Nephron (organoid): ENCODE measurements around the gene MPPED1.

Experiments used
- H3K27ac Mint-ChIP-seq, 3 experiments: 2 replicates each; pipeline ENCODE4 v1.8.0; 2020; ENCODE audit warnings: mixed read lengths in 3 of 3, mild to moderate bottlenecking in 2 of 3, moderate library complexity in 1 of 3
- H3K27me3 Mint-ChIP-seq: 2 replicates; pipeline ENCODE4 v1.8.0; 2021; ENCODE audit warnings: low read depth, mild to moderate bottlenecking, moderate library complexity, mixed read lengths
- H3K36me3 Mint-ChIP-seq: 2 replicates; pipeline ENCODE4 v1.8.0; 2020; ENCODE audit warnings: low read depth, mixed read lengths
- H3K4me1 Mint-ChIP-seq: 2 replicates; pipeline ENCODE4 v1.8.0; 2020; ENCODE audit warnings: mixed read lengths
- H3K4me3 Mint-ChIP-seq, 3 experiments: 2 replicates each; pipeline ENCODE4 v1.8.0; 2020; ENCODE audit warnings: mild to moderate bottlenecking in 3 of 3, mixed read lengths in 3 of 3, moderate library complexity in 2 of 3
- H3K9me3 Mint-ChIP-seq: 2 replicates; pipeline ENCODE4 v1.8.0; 2020; ENCODE audit warnings: mixed read lengths
- CTCF ChIP-seq, 3 experiments: fragments of 200-600 bp; sonication (generic); IDR thresholded peaks; one replicate each; pipeline ENCODE4 v1.5.0; 2021; ENCODE audit warnings: antibody characterized with exemption in 3 of 3; ENCODE audit not compliant: unreplicated experiment in 3 of 3

Gene MPPED1

GRCh38 chr22:43541022-43541421 is 129.2 kb downstream of the MPPED1 start:
- Mint-ChIP-seq H3K36me3 (peaks cover 15% of the 10 kb centered on the region), H3K4me3 (no peak overlapping the region), H3K27me3 (peaks cover 6% of the 10 kb centered on the region), H3K9me3 (no peaks in the 10 kb centered on the region), H3K4me1 (no peaks in the 10 kb centered on the region), H3K27ac (no peak overlapping the region)
- no peak for TF ChIP-seq CTCF (IDR thresholded peaks at IDR 0.05; ENCODE audit: unreplicated experiment in 3 of 3)

- Mint-ChIP-seq H3K9me3 (no peaks in the 10 kb centered on the region), H3K27ac (no peak overlapping the region), H3K4me3 (no peak overlapping the region), H3K27me3 (peaks cover 6% of the 10 kb centered on the region), H3K36me3 (peaks cover 12% of the 10 kb centered on the region), H3K4me1 (no peaks in the 10 kb centered on the region)
- TF ChIP-seq CTCF (IDR thresholded peaks at IDR 0.05; ENCODE audit: unreplicated experiment in 3 of 3), result no peak
Observed at GRCh38 chr22:43541462-43542407, 129.9 kb downstream of the MPPED1 start.

GRCh38 chr22:43542681-43543521 is 131.1 kb downstream of the MPPED1 start:
- Mint-ChIP-seq H3K4me3 (no peak overlapping the region), H3K27me3 (peaks cover 6% of the 10 kb centered on the region), H3K4me1 (no peaks in the 10 kb centered on the region), H3K27ac (no peak overlapping the region), H3K36me3 (peaks cover 5% of the 10 kb centered on the region), H3K9me3 (no peaks in the 10 kb centered on the region)
- no peak for TF ChIP-seq CTCF (IDR thresholded peaks at IDR 0.05; ENCODE audit: unreplicated experiment in 3 of 3)

GRCh38 chr22:43543522-43544288 is 131.9 kb downstream of the MPPED1 start:
- H3K9me3 Mint-ChIP-seq, result no peaks in the 10 kb centered on the region
- no peak overlapping the region for H3K4me3 Mint-ChIP-seq
- H3K27me3 Mint-ChIP-seq, result peaks cover 6% of the 10 kb centered on the region
- H3K4me1 Mint-ChIP-seq, result no peaks in the 10 kb centered on the region
- TF ChIP-seq CTCF (IDR thresholded peaks at IDR 0.05; ENCODE audit: unreplicated experiment in 3 of 3), result no peak
- no peaks in the 10 kb centered on the region for H3K36me3 Mint-ChIP-seq
- no peak overlapping the region for H3K27ac Mint-ChIP-seq

- H3K27me3 Mint-ChIP-seq, result peaks cover 6% of the 10 kb centered on the region
- H3K4me3 Mint-ChIP-seq, result no peak overlapping the region
- H3K36me3 Mint-ChIP-seq, result no peaks in the 10 kb centered on the region
- H3K4me1 Mint-ChIP-seq, result no peaks in the 10 kb centered on the region
- H3K27ac Mint-ChIP-seq, result no peak overlapping the region
- H3K9me3 Mint-ChIP-seq, result no peaks in the 10 kb centered on the region
- TF ChIP-seq CTCF (IDR thresholded peaks at IDR 0.05; ENCODE audit: unreplicated experiment in 3 of 3), result no peak
Observed at GRCh38 chr22:43544289-43544673, 132.5 kb downstream of the MPPED1 start.
